Body of pancreas (tissue), 4 donors: ENCODE results near the gene VWA5B1.

Experiments
- CTCF ChIP-seq, 7 experiments: fragments of 450-650 bp in 4 of 7; fragments of 200-600 bp in 3 of 7; sonication (generic) in 3 of 7; IDR thresholded peaks; one replicate each; pipeline ENCODE4 v1.5.1; 2016 to 2019; ENCODE audit warnings: antibody characterized with exemption in 7 of 7
- POLR2A ChIP-seq, 3 donors: fragments of 450-650 bp; IDR thresholded peaks; one replicate each; pipeline ENCODE4 v1.6.1; 2016; ENCODE audit warnings: antibody characterized with exemption in 3 of 3, mild to moderate bottlenecking in 2 of 3

- no peak for TF ChIP-seq POLR2A (IDR thresholded peaks at IDR 0.05)
- TF ChIP-seq CTCF (IDR thresholded peaks at IDR 0.05), result no peak
These were observed 24.0 kb upstream of the VWA5B1 start for GRCh38 chr1:20266642-20267041.
